Osteocyte (in vitro differentiated cells): ENCODE data around the gene MAOB. TPM values are rescaled to one million over a fixed set of nuclear protein-coding genes. Genes with fewer than 3 reads are reported as not detected.

Experiments
- DNase-seq: peaks from one replicate; pipeline ENCODE4 v3.0.0; 2021; ENCODE audit warnings: mixed read lengths; ENCODE audit not compliant: unreplicated experiment; ENCODE audit errors: extremely low spot score
- H3K27ac Mint-ChIP-seq: one replicate; pipeline ENCODE4 v1.8.0; 2021; ENCODE audit warnings: mild to moderate bottlenecking, mixed read lengths; ENCODE audit not compliant: unreplicated experiment
- H3K27me3 Mint-ChIP-seq: one replicate; pipeline ENCODE4 v1.8.0; 2021; ENCODE audit warnings: mixed read lengths; ENCODE audit not compliant: unreplicated experiment
- H3K36me3 Mint-ChIP-seq: one replicate; pipeline ENCODE4 v1.8.0; 2021; ENCODE audit warnings: mixed read lengths; ENCODE audit not compliant: unreplicated experiment
- H3K4me1 Mint-ChIP-seq: one replicate; pipeline ENCODE4 v1.8.0; 2021; ENCODE audit warnings: mixed read lengths; ENCODE audit not compliant: unreplicated experiment
- H3K4me3 Mint-ChIP-seq: one replicate; pipeline ENCODE4 v1.8.0; 2021; ENCODE audit warnings: mild to moderate bottlenecking, moderate library complexity, mixed read lengths; ENCODE audit not compliant: unreplicated experiment
- H3K9me3 Mint-ChIP-seq: one replicate; pipeline ENCODE4 v1.8.0; 2021; ENCODE audit warnings: mixed read lengths; ENCODE audit not compliant: unreplicated experiment
- total RNA-seq: library from RNA; stranded (reverse); gene quantifications from 2 replicates; pipeline ENCODE4 v1.2.1, GENCODE V29; 2021
- TF ChIP-seq, protein P1 (sequence below): fragments of 200-600 bp; sonication (generic); IDR thresholded peaks from 2 replicates; pipeline ENCODE4 v1.5.0; 2021; ENCODE audit warnings: antibody characterized with exemption, mild to moderate bottlenecking, moderate library complexity

The MAOB gene
- total RNA-seq, 1 donor from 2014 or later, result not detected

DNA sequence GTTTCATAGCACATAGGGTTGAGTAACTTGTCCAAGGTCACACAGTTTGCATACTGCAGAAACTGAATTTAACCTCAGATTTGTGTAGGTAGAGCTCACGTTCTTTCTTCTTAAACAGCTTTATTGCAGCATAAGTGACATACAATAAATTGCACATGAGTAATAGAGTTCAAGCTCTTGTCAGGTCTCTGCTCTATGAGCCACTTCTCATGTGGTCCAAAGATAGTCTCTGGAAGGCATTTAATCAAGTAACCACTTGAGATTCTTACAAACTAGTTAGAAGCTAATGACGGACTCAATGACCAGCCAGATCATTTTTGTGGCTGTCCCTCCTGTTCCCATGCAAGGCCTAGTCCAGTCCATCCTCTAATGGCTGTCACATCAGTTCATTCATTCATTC, 68.9 kb downstream of the MAOB start:
- Mint-ChIP-seq H3K9me3 (peaks cover 3% of the 10 kb centered on the region), H3K4me3 (no peak overlapping the region), H3K27me3 (no peaks in the 10 kb centered on the region), H3K4me1 (no peaks in the 10 kb centered on the region), H3K36me3 (no peaks in the 10 kb centered on the region), H3K27ac (no peak overlapping the region)
- no peak for DNase-seq
- TF ChIP-seq, protein P1, sequence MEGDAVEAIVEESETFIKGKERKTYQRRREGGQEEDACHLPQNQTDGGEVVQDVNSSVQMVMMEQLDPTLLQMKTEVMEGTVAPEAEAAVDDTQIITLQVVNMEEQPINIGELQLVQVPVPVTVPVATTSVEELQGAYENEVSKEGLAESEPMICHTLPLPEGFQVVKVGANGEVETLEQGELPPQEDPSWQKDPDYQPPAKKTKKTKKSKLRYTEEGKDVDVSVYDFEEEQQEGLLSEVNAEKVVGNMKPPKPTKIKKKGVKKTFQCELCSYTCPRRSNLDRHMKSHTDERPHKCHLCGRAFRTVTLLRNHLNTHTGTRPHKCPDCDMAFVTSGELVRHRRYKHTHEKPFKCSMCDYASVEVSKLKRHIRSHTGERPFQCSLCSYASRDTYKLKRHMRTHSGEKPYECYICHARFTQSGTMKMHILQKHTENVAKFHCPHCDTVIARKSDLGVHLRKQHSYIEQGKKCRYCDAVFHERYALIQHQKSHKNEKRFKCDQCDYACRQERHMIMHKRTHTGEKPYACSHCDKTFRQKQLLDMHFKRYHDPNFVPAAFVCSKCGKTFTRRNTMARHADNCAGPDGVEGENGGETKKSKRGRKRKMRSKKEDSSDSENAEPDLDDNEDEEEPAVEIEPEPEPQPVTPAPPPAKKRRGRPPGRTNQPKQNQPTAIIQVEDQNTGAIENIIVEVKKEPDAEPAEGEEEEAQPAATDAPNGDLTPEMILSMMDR, result no peak

DNA sequence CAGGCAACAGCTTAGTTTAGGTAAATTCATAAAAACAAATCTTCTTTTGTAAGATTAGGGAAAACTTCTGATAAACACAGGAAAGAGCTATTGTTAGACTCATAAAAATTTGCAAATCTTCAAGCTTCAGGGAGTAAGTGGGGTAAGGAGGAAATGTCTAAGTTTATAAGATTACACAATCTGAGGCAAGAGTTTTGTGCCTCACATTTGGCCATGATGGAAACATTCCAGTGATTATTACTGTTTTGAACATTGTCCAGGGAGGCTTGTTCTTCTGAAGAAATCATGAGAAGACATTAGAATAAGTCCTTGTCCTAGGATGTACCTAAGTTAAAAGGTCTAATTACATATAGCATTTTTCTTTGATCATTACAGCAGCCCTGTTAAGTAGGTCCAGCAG, 72.8 kb downstream of the MAOB start:
- Mint-ChIP-seq H3K9me3 (no peaks in the 10 kb centered on the region), H3K27ac (no peak overlapping the region), H3K4me1 (no peaks in the 10 kb centered on the region), H3K27me3 (peaks cover 2% of the 10 kb centered on the region), H3K4me3 (no peak overlapping the region), H3K36me3 (no peaks in the 10 kb centered on the region)
- TF ChIP-seq, protein P1, result no peak
- no peak for DNase-seq

DNA sequence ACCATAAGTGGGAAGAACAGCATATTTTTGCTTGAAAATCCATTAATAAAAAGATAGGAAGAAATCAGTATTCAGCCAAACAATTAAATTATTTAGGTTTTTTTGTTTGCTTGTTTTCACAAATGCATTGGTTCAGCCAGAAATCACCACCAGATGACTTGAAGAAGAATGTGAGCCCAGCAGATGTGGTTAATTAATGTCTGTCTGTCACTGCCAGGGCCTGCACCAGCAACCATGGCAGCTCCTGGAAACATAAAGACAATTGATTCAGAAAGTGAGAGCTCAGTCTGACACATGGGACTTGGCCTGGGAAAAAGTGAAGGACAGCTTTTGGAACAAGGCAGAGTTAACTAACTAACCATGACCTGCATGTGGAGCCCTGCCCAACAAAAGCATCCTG, 74.0 kb downstream of the MAOB start:
- Mint-ChIP-seq H3K36me3 (no peaks in the 10 kb centered on the region), H3K4me1 (no peaks in the 10 kb centered on the region), H3K4me3 (no peak overlapping the region), H3K27ac (no peak overlapping the region), H3K9me3 (no peaks in the 10 kb centered on the region), H3K27me3 (peaks cover 2% of the 10 kb centered on the region)
- TF ChIP-seq, protein P1, result no peak
- DNase-seq, result no peak

DNA sequence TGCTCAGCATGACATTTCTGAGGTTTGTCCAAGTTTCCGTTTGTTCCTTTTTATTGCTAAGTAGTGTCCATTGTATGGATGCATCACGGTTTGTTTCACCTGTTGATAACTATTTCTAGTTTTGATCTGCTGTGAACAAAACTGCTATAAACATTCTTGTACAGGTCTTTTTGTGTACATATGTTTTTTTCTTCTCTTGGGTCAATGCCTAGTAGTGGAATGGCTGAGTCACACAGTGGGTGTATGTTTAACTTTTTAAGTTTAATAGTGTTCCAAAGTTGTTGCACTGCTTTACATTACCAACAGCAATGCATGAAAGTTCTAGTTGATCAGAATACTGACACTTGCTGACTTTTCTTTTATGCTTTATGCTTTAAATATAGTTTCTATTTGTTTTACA, 76.7 kb downstream of the MAOB start:
- Mint-ChIP-seq H3K27me3 (peaks cover 2% of the 10 kb centered on the region), H3K4me1 (no peaks in the 10 kb centered on the region), H3K27ac (no peak overlapping the region), H3K36me3 (no peaks in the 10 kb centered on the region), H3K4me3 (no peak overlapping the region), H3K9me3 (no peaks in the 10 kb centered on the region)
- TF ChIP-seq, protein P1, result no peak
- no peak for DNase-seq

DNA sequence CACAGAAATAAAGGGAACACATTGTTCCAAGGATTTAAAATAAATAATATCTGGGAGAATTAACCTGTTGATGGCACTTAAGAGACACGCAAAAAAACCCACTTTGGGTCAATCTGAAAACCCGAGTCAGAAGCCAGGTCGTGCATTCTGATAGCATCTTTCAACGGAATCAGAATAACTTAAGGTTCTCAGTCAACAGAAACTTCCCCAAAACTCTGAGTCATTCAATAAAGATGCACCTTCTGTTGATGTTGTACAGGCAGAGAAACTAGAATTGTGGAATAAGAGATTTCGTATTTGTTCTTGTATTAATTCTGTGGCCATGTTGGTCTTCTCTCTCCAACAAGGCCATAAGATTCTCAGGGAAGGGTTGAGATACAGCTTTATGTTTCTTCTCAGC, 78.2 kb downstream of the MAOB start:
- Mint-ChIP-seq H3K27ac (no peak overlapping the region), H3K4me3 (no peak overlapping the region), H3K9me3 (no peaks in the 10 kb centered on the region), H3K36me3 (no peaks in the 10 kb centered on the region), H3K27me3 (peaks cover 2% of the 10 kb centered on the region), H3K4me1 (no peaks in the 10 kb centered on the region)
- TF ChIP-seq, protein P1, result no peak
- DNase-seq, result no peak
